Esophagus muscularis mucosa (tissue), 4 donors: ENCODE measurements around the gene SH3PXD2A. TPM values are rescaled to one million over a fixed set of nuclear protein-coding genes. Genes with fewer than 3 reads are reported as not detected.

Source experiments
- DNase-seq: peaks from one replicate; pipeline ENCODE4 v3.0.0-alpha.2; 2017; ENCODE audit errors: extremely low spot score
- H3K27ac ChIP-seq, 4 donors: fragments of 200-600 bp; sonication (generic); replicated peaks in 1 of 4; 1 replicate in 3 of 4; 2 replicates in 1 of 4; pipeline ENCODE4 v1.5.1; 2016 to 2019; ENCODE audit warnings: mild to moderate bottlenecking in 1 of 4
- H3K27me3 ChIP-seq, 4 donors: fragments of 200-600 bp; sonication (generic); one replicate each; pipeline versions ENCODE4 v1.5.1 to v1.6.0; 2016 to 2019
- H3K36me3 ChIP-seq, 4 donors: fragments of 200-600 bp; sonication (generic); one replicate each; pipeline ENCODE4 v1.5.1; 2016 to 2019
- H3K4me1 ChIP-seq, 4 donors: fragments of 200-600 bp; sonication (generic); one replicate each; pipeline ENCODE4 v1.5.1; 2016 to 2019
- H3K4me3 ChIP-seq, 4 donors: fragments of 200-600 bp; sonication (generic); 1 replicate in 2 of 4; 2 replicates in 2 of 4; pipeline ENCODE4 v1.5.1; 2016 to 2019; ENCODE audit warnings: mild to moderate bottlenecking in 4 of 4, moderate library complexity in 1 of 4
- H3K9me3 ChIP-seq, 4 donors: fragments of 200-600 bp; sonication (generic); 1 replicate in 3 of 4; 2 replicates in 1 of 4; pipeline ENCODE4 v1.5.1; 2016 to 2019
- CTCF ChIP-seq, 3 experiments: fragments of 200-600 bp in 2 of 3; fragments of 450-650 bp in 1 of 3; sonication (generic) in 2 of 3; IDR thresholded peaks; one replicate each; pipeline ENCODE4 v1.5.1; 2017 to 2019; ENCODE audit warnings: antibody characterized with exemption in 3 of 3, mild to moderate bottlenecking in 2 of 3, moderate library complexity in 1 of 3
- EP300 ChIP-seq: sonication (generic); formaldehyde crosslinking; IDR thresholded peaks from one replicate; pipeline ENCODE4 v1.6.1; 2017; ENCODE audit warnings: antibody characterized with exemption
- POLR2A ChIP-seq: fragments of 450-650 bp; IDR thresholded peaks from one replicate; pipeline ENCODE4 v1.6.1; 2017; ENCODE audit warnings: antibody characterized with exemption, moderate library complexity, mild to moderate bottlenecking, low read depth
- POLR2AphosphoS5 ChIP-seq, 2 donors: sonication (generic); formaldehyde crosslinking; IDR thresholded peaks; one replicate each; pipeline ENCODE4 v1.6.1; 2017; ENCODE audit warnings: antibody characterized with exemption in 2 of 2
- WGBS: methylation state at CpG from one replicate; pipeline ENCODE4 v1.1.5; 2018; 5-methylcytosine and 5-hydroxymethylcytosine counted together
- intact Hi-C: fragments of 100-400 bp; cut with DNase I; formaldehyde crosslinking; loops from one replicate; pipeline ENCODE4 v1.15.1; 2023
- total RNA-seq, 4 donors: library from RNA; depleted of rRNA; stranded (reverse); fragments of >200 nt; gene quantifications; one replicate each; pipeline versions ENCODE4 v1.1.0 to v1.2.1, GENCODE V29; 2016

SH3PXD2A gene
- total RNA-seq, 4 donors from 2014 or later: 30.5 to 69.3 (median 40.0) TPM

DNA sequence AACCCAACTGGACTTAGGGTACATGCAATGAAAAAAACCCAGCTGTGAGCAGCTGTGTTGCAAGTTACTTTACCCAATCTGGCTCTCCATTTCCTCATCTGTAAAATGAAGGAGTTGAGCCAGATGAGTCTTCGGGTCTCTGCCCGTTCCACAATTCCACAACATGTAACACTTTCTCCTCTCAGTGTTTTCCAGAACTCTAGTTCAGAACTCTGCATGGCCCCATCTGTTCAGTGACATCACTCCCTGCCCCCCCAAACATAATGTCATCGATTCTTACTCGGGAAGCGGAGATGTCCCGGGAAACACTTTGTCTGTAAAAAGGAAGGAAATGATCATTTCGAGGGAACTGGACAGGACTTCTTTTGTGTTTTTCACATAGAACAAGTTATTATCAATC lies 2.5 kb downstream of the SH3PXD2A start:
- intact Hi-C loops: loop anchor here (10.0 kb wide), 2 partner anchors 78 to 248 kb away; no protein-coding TSS in a partner anchor

DNA sequence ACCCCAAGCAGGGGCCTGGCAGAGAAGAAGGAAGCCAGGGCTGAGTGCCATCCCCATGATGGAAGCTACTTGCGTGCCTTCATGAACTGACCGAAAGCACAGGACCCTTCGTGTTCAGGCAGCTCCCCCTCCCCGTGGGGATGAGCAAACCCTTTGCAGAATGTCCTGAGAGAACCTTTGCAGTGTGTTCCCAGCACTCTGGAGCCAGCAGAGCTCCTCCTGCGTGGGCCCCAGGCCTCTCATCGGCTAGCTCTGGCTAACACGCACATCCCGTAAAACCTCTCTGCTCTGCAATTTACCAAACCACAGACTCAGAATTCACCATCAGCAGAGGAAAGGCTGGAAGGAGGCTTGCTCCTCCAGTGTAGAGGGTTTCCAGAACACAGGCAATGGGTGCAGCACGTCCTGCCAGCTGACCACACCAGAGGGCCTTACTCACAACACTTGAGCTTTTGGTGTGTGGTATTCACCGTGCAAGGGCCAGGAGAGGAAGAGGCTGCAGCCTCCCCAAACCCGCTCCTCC lies 3.1 kb downstream of the SH3PXD2A start:
- Histone ChIP-seq H3K4me3 (peak overlapping the region in 2 of 4 donors; percentile 0 to 2), H3K27me3 (no peaks in the 10 kb centered on the region), H3K27ac (peak overlapping the region; percentile 55 to 85 (median 66)), H3K9me3 (no peaks in the 10 kb centered on the region), H3K36me3 (no peaks in the 10 kb centered on the region), H3K4me1 (peaks cover 52 to 86% (median 77%) of the 10 kb centered on the region in 4 donors)
- DNase-seq: no peak
- TF ChIP-seq POLR2AphosphoS5 (IDR thresholded peaks at IDR 0.05): no peak
- TF ChIP-seq CTCF (IDR thresholded peaks at IDR 0.05): no peak
- TF ChIP-seq EP300: no peak
- TF ChIP-seq POLR2A: no peak
- intact Hi-C loops: loop anchor here (10.0 kb wide), 2 partner anchors 77 to 247 kb away; no protein-coding TSS in a partner anchor
- WGBS: 46% methylated on average over 11 of the region's 11 CpGs

More for the DNA sequence above, 2.5 kb downstream of the SH3PXD2A start:
- TF ChIP-seq POLR2AphosphoS5 (IDR thresholded peaks at IDR 0.05): peak in 1 of 2 donors; percentile 57
- TF ChIP-seq CTCF (IDR thresholded peaks at IDR 0.05): no peak
- Histone ChIP-seq H3K4me1 (peaks cover 52 to 86% (median 77%) of the 10 kb centered on the region in 4 donors), H3K4me3 (peak overlapping the region in 2 of 4 donors; percentile 2 to 80), H3K36me3 (no peaks in the 10 kb centered on the region), H3K27me3 (no peaks in the 10 kb centered on the region), H3K9me3 (no peaks in the 10 kb centered on the region), H3K27ac (peak overlapping the region; percentile 65 to 85 (median 80))
- 41% methylated on average over 7 of the region's 7 CpGs for WGBS
- DNase-seq: no peak

DNA sequence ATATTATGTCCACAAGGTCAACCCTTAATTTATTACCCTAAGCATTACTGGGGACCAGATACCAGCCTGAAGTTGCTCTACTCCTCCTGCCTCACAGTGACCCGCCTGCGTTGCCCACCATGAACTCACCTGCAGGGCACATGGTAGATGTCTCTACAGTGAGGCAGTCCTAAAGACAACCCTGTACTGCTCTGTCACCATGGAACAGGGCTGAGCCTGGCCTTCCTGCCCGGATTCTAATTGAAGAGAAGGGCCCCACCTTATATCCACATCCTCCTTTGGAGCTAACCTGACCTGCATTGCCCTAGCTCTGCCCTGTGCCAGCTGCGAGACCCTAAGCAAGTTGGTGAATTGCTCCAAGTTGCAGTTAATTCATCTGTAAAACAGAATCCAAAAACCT lies 4.1 kb downstream of the SH3PXD2A start:
- H3K27ac ChIP-seq: peak overlapping the region; percentile 59 to 85 (median 66)
- H3K4me1 ChIP-seq: peaks cover 59 to 90% (median 82%) of the 10 kb centered on the region in 4 donors
- no peak for TF ChIP-seq CTCF (IDR thresholded peaks at IDR 0.05)
- no peak for TF ChIP-seq POLR2AphosphoS5 (IDR thresholded peaks at IDR 0.05)
- no peak for TF ChIP-seq POLR2A
- no peak for TF ChIP-seq EP300
- no peaks in the 10 kb centered on the region for H3K36me3 ChIP-seq
- no peak overlapping the region for H3K4me3 ChIP-seq
- no peaks in the 10 kb centered on the region for H3K27me3 ChIP-seq
- WGBS: 94% methylated on average over 4 of the region's 4 CpGs
- intact Hi-C loops: loop anchor here (10.0 kb wide), 2 partner anchors 76 to 246 kb away; no protein-coding TSS in a partner anchor
- no peak for DNase-seq
- H3K9me3 ChIP-seq: no peaks in the 10 kb centered on the region

GRCh38 chr10:103850572-103850895 lies 4.8 kb downstream of the SH3PXD2A start:
- TF ChIP-seq POLR2AphosphoS5 (IDR thresholded peaks at IDR 0.05) (peak in 1 of 2 donors; percentile 9), EP300 (no peak), POLR2A (no peak)
- Histone ChIP-seq H3K9me3 (no peaks in the 10 kb centered on the region), H3K4me1 (peaks cover 62 to 90% (median 82%) of the 10 kb centered on the region in 4 donors), H3K36me3 (no peaks in the 10 kb centered on the region), H3K4me3 (peak overlapping the region; percentile 11 to 20 (median 16)), H3K27ac (peak overlapping the region; percentile 59 to 85 (median 66)), H3K27me3 (no peaks in the 10 kb centered on the region)
- DNase-seq: no peak
- 85% methylated on average over 3 of the region's 3 CpGs for WGBS
- intact Hi-C loops: loop anchor here (10.0 kb wide), 2 partner anchors 76 to 246 kb away; no protein-coding TSS in a partner anchor

DNA sequence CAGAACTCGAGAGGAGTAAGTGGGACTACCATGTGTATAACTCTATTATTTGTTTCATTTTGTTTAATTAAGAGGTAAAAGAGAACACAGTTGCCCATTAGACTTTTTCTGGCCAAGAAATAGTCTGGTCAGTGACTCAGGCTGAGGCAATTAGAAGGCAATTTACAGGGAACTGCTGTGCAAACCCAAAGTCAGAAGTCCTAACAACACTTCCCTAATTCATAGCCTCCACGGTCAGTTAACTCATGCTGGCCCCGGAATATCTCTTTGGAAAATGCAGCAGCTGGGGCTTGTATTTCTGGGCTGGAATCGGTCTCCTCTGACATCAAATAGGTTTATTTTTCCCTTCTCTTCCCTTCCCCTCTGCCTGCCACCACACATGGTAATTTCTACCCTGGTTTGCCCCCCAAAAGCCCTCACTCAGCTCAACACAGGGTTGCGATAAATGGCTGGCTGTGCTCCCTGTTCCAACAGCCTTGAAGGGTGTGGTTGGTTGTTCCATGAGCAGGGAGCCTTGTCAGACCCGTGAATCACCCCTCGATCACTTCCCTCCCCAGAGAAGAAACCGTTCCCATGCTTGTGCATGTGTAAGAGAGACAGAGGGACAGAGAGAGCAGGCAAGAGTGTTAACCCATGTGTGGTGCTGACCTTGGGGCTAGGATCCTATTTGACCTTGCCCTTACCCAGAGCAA lies 5.3 kb downstream of the SH3PXD2A start:
- intact Hi-C loops: loop anchor here (10.0 kb wide), 2 partner anchors 75 to 245 kb away; no protein-coding TSS in a partner anchor
- no peak for DNase-seq
- H3K4me3 ChIP-seq: peak overlapping the region; percentile 12 to 23 (median 20)
- no peaks in the 10 kb centered on the region for H3K27me3 ChIP-seq
- TF ChIP-seq CTCF (IDR thresholded peaks at IDR 0.05): no peak
- peak in 1 of 2 donors; percentile 42 for TF ChIP-seq POLR2AphosphoS5 (IDR thresholded peaks at IDR 0.05)
- no peak for TF ChIP-seq EP300
- no peak for TF ChIP-seq POLR2A
- peaks cover 67 to 88% (median 82%) of the 10 kb centered on the region in 4 donors for H3K4me1 ChIP-seq
- H3K27ac ChIP-seq: peak overlapping the region; percentile 59 to 85 (median 66)
- no peaks in the 10 kb centered on the region for H3K9me3 ChIP-seq
- WGBS: 40% methylated on average over 8 of the region's 8 CpGs
- no peaks in the 10 kb centered on the region for H3K36me3 ChIP-seq
